ENCODE data around the gene AADAT.

The AADAT gene

GRCh38 chr4:170038232-170038631 is 51.5 kb downstream of the AADAT start:
- TF ChIP-seq REST (IDR thresholded peaks at IDR 0.05; ENCODE audit: low read depth), result no peak
- TF ChIP-seq TEAD4 (IDR thresholded peaks at IDR 0.05), result no peak
- no peak for TF ChIP-seq EGR1 (IDR thresholded peaks at IDR 0.05)
- no peak for TF ChIP-seq EP300 (IDR thresholded peaks at IDR 0.05; ENCODE audit: borderline replicate concordance)
- TF ChIP-seq ZBTB7A (IDR thresholded peaks at IDR 0.05; ENCODE audit: low read depth), result no peak
- TF ChIP-seq TAF1 (IDR thresholded peaks at IDR 0.05; ENCODE audit: low read depth), result no peak
- TF ChIP-seq USF1 (IDR thresholded peaks at IDR 0.05), result no peak
- TF ChIP-seq FOXM1 (IDR thresholded peaks at IDR 0.05; ENCODE audit: borderline replicate concordance, low read depth), result no peak
- no peak for TF ChIP-seq CEBPB (IDR thresholded peaks at IDR 0.05)
- no peak for TF ChIP-seq NFIC (IDR thresholded peaks at IDR 0.05)
- no peak for TF ChIP-seq MAX (IDR thresholded peaks at IDR 0.05)
- TF ChIP-seq YY1 (IDR thresholded peaks at IDR 0.05; ENCODE audit: low read depth), result no peak
- TF ChIP-seq TCF12 (IDR thresholded peaks at IDR 0.05; ENCODE audit: low read depth), result no peak
- TF ChIP-seq CREB1 (IDR thresholded peaks at IDR 0.05; ENCODE audit: low read depth), result no peak
- TF ChIP-seq RAD21 (IDR thresholded peaks at IDR 0.05; ENCODE audit: low read depth), result no peak

GRCh38 chr4:170037481-170037880 is 52.3 kb downstream of the AADAT start:
- TF ChIP-seq ZBTB7A (IDR thresholded peaks at IDR 0.05; ENCODE audit: low read depth) (no peak), FOXM1 (IDR thresholded peaks at IDR 0.05; ENCODE audit: borderline replicate concordance, low read depth) (no peak), EP300 (IDR thresholded peaks at IDR 0.05; ENCODE audit: borderline replicate concordance) (no peak), REST (IDR thresholded peaks at IDR 0.05; ENCODE audit: low read depth) (no peak), USF1 (IDR thresholded peaks at IDR 0.05) (no peak), EGR1 (IDR thresholded peaks at IDR 0.05) (no peak), TEAD4 (IDR thresholded peaks at IDR 0.05) (no peak), NFIC (IDR thresholded peaks at IDR 0.05) (no peak)

GRCh38 chr4:170035845-170036244 is 53.9 kb downstream of the AADAT start:
- TF ChIP-seq REST (IDR thresholded peaks at IDR 0.05; ENCODE audit: low read depth) (no peak), TEAD4 (IDR thresholded peaks at IDR 0.05) (no peak), EGR1 (IDR thresholded peaks at IDR 0.05) (no peak), FOXM1 (IDR thresholded peaks at IDR 0.05; ENCODE audit: borderline replicate concordance, low read depth) (no peak), NFIC (IDR thresholded peaks at IDR 0.05) (no peak), TCF12 (IDR thresholded peaks at IDR 0.05; ENCODE audit: low read depth) (no peak), TAF1 (IDR thresholded peaks at IDR 0.05; ENCODE audit: low read depth) (no peak), RAD21 (IDR thresholded peaks at IDR 0.05; ENCODE audit: low read depth) (no peak), EP300 (IDR thresholded peaks at IDR 0.05; ENCODE audit: borderline replicate concordance) (no peak), MAX (IDR thresholded peaks at IDR 0.05) (no peak), ZBTB7A (IDR thresholded peaks at IDR 0.05; ENCODE audit: low read depth) (no peak), USF1 (IDR thresholded peaks at IDR 0.05) (no peak), CREB1 (IDR thresholded peaks at IDR 0.05; ENCODE audit: low read depth) (no peak), YY1 (IDR thresholded peaks at IDR 0.05; ENCODE audit: low read depth) (no peak), CEBPB (IDR thresholded peaks at IDR 0.05) (no peak)

- no peak for TF ChIP-seq RAD21 (IDR thresholded peaks at IDR 0.05; ENCODE audit: low read depth)
Measured at GRCh38 chr4:170035231-170035630, 54.5 kb downstream of the AADAT start.
